C4-2B (cell line): ENCODE measurements around the gene ARHGEF12.

ENCODE experiments used
- CTCF ChIP-seq: fragments of 450-650 bp; conservative IDR thresholded peaks from 2 replicates; pipeline ENCODE4 v1.5.1; 2017; ENCODE audit warnings: mild to moderate bottlenecking
- ZFX ChIP-seq: fragments of 450-650 bp; IDR thresholded peaks from 2 replicates; pipeline ENCODE4 v1.6.1; 2017

GRCh38 chr11:120316880-120317688 lies 19.1 kb upstream of the ARHGEF12 start:
- TF ChIP-seq CTCF = no peak
- no peak for TF ChIP-seq ZFX
